ENCODE results near the gene ZCCHC12.

The ZCCHC12 gene

DNA sequence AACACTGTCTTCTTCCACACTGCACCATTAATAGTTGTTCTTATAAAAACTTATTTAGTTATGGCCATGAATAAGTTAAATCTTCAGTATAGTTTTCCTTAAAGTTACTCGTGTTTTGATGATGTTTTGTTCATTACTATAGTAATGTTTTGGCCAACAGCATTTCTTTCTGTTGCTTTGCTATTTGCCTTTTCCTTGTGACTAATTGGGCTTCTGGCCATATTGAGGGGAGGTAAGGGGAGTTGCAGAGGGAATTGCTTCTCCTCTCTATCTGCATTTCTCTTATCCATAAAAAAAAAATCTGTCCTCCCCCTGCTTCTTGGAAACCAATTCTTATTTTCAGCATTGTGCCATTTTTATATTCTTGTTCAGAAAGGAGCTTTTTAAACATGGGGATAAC lies 42.7 kb upstream of the ZCCHC12 start:
- H3K9ac ChIP-seq (ENCODE audit: low read depth, low read length) = no peak overlapping the region

DNA sequence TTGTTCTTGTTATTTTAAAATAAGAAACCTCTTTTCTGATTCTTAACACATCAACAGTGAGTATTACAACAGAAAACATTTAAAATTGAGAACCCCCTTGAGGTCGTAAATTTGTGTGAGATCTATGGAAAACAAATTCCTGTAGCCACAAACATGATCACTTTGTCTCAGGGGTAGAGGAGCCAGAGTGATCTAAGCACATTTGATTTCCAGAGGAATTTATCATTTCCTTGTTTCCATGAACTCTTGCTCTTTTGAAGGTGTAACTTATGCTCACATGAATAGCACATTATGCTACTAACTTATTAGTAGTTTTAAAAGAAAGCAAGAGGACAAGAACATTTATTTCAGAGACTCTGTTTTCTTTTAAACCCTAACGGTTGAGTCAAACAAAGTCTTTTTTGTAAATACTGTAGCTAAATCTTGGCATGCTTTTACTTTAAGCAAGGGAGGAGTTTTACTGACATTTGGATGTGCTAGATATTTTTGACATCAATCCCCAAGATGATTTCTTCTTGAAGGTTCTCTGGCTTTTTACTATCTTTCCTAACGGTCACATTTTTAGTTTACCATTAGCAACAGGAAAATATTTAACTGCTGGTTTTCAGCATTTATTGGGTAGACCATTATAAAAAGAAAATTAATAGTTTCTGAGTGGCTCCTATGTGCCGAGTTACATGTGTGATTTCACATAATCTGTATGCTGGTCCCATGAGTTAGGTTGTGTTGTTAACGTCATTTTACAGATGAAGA lies 27.9 kb upstream of the ZCCHC12 start:
- H3K9ac ChIP-seq (ENCODE audit: low read depth, low read length) = no peak overlapping the region
- DNase-seq = no peak
- H3K79me2 ChIP-seq (ENCODE audit: insufficient read depth, low read length) = no peaks in the 10 kb centered on the region
- no peaks in the 10 kb centered on the region for H3K27me3 ChIP-seq (ENCODE audit: insufficient read depth, low read length, poor library complexity)
- H4K20me1 ChIP-seq (ENCODE audit: insufficient read depth, low read length) = no peaks in the 10 kb centered on the region
- no peaks in the 10 kb centered on the region for H3K9me3 ChIP-seq (ENCODE audit: insufficient read depth, low read length, severe bottlenecking)
- H2AFZ ChIP-seq (ENCODE audit: low read depth, low read length) = no peak overlapping the region
- H3K36me3 ChIP-seq (ENCODE audit: insufficient read depth, low read length) = no peaks in the 10 kb centered on the region
- H3K4me3 ChIP-seq (ENCODE audit: low read depth in 1 of 2, low read length in 2 of 2) = no peak overlapping the region
- no peak overlapping the region for H3K27ac ChIP-seq (ENCODE audit: low read length)
- H3K4me2 ChIP-seq (ENCODE audit: insufficient read depth, low read length) = no peak overlapping the region
- TF ChIP-seq, protein P1, sequence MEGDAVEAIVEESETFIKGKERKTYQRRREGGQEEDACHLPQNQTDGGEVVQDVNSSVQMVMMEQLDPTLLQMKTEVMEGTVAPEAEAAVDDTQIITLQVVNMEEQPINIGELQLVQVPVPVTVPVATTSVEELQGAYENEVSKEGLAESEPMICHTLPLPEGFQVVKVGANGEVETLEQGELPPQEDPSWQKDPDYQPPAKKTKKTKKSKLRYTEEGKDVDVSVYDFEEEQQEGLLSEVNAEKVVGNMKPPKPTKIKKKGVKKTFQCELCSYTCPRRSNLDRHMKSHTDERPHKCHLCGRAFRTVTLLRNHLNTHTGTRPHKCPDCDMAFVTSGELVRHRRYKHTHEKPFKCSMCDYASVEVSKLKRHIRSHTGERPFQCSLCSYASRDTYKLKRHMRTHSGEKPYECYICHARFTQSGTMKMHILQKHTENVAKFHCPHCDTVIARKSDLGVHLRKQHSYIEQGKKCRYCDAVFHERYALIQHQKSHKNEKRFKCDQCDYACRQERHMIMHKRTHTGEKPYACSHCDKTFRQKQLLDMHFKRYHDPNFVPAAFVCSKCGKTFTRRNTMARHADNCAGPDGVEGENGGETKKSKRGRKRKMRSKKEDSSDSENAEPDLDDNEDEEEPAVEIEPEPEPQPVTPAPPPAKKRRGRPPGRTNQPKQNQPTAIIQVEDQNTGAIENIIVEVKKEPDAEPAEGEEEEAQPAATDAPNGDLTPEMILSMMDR (IDR thresholded peaks at IDR 0.05; ENCODE audit: borderline replicate concordance, extremely low read depth, low read length, poor library complexity, severe bottlenecking) = no peak
- TF ChIP-seq EZH2 (IDR thresholded peaks at IDR 0.05; ENCODE audit: borderline replicate concordance, low read depth, low read length, severe bottlenecking) = no peak
- no peaks in the 10 kb centered on the region for H3K4me1 ChIP-seq (ENCODE audit: insufficient read depth, low read length)
- ATAC-seq (ENCODE audit: insufficient read depth, low read depth) = no peak

More for the DNA sequence above, 42.7 kb upstream of the ZCCHC12 start:
- no peaks in the 10 kb centered on the region for H3K27me3 ChIP-seq (ENCODE audit: insufficient read depth, low read length, poor library complexity)
- no peaks in the 10 kb centered on the region for H3K4me1 ChIP-seq (ENCODE audit: insufficient read depth, low read length)
- no peaks in the 10 kb centered on the region for H3K36me3 ChIP-seq (ENCODE audit: insufficient read depth, low read length)
- DNase-seq (no peak), ATAC-seq (ENCODE audit: insufficient read depth, low read depth) (no peak)
- H3K9me3 ChIP-seq (ENCODE audit: insufficient read depth, low read length, severe bottlenecking) = no peaks in the 10 kb centered on the region
- no peak overlapping the region for H3K4me3 ChIP-seq (ENCODE audit: low read depth in 1 of 2, low read length in 2 of 2)
- H4K20me1 ChIP-seq (ENCODE audit: insufficient read depth, low read length) = no peaks in the 10 kb centered on the region
- no peak overlapping the region for H3K27ac ChIP-seq (ENCODE audit: low read length)
- H3K4me2 ChIP-seq (ENCODE audit: insufficient read depth, low read length) = no peak overlapping the region
- H3K79me2 ChIP-seq (ENCODE audit: insufficient read depth, low read length) = no peaks in the 10 kb centered on the region
- H2AFZ ChIP-seq (ENCODE audit: low read depth, low read length) = no peak overlapping the region
- TF ChIP-seq, protein P1 (IDR thresholded peaks at IDR 0.05; ENCODE audit: borderline replicate concordance, extremely low read depth, low read length, poor library complexity, severe bottlenecking) = no peak
- TF ChIP-seq EZH2 (IDR thresholded peaks at IDR 0.05; ENCODE audit: borderline replicate concordance, low read depth, low read length, severe bottlenecking) = no peak

DNA sequence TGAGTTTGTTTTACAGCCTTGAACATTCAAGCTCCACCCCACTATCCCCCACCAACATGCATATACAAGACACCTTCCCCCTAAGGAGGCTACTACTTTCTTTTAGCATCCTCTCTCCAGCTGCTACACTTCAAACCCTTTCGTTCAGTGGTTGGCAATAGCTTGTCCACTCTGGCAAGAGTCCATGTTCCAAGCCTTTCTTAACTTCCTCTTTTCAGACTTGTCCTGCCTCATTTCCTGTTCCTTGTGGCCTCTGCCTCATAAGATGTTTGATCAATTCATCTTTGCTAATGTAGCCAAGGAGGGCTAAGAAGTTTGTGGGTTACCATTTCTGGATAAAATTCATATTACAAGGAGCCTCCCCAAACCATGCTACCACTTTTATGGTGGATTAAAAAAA lies 20.8 kb upstream of the ZCCHC12 start:
- TF ChIP-seq, protein P1 (IDR thresholded peaks at IDR 0.05; ENCODE audit: borderline replicate concordance, extremely low read depth, low read length, poor library complexity, severe bottlenecking) = no peak
- no peak for TF ChIP-seq EZH2 (IDR thresholded peaks at IDR 0.05; ENCODE audit: borderline replicate concordance, low read depth, low read length, severe bottlenecking)

More for the DNA sequence above, 20.8 kb upstream of the ZCCHC12 start:
- Histone ChIP-seq H3K79me2 (ENCODE audit: insufficient read depth, low read length) (no peaks in the 10 kb centered on the region), H3K27me3 (ENCODE audit: insufficient read depth, low read length, poor library complexity) (no peaks in the 10 kb centered on the region), H2AFZ (ENCODE audit: low read depth, low read length) (no peak overlapping the region), H3K9ac (ENCODE audit: low read depth, low read length) (no peak overlapping the region), H3K4me1 (ENCODE audit: insufficient read depth, low read length) (no peaks in the 10 kb centered on the region), H3K27ac (ENCODE audit: low read length) (no peak overlapping the region), H3K36me3 (ENCODE audit: insufficient read depth, low read length) (no peaks in the 10 kb centered on the region), H4K20me1 (ENCODE audit: insufficient read depth, low read length) (no peaks in the 10 kb centered on the region), H3K4me3 (ENCODE audit: low read depth in 1 of 2, low read length in 2 of 2) (no peak overlapping the region), H3K9me3 (ENCODE audit: insufficient read depth, low read length, severe bottlenecking) (no peaks in the 10 kb centered on the region), H3K4me2 (ENCODE audit: insufficient read depth, low read length) (no peak overlapping the region)
- DNase-seq (no peak), ATAC-seq (ENCODE audit: insufficient read depth, low read depth) (no peak)
